ENCODE data around the gene RSAD1. TPM values are rescaled to one million over a fixed set of nuclear protein-coding genes. Genes with fewer than 3 reads are reported as not detected.

Gene RSAD1
- total and polyA plus RNA-seq, 3 experiments from 2014 or later = 45.7 to 66.4 (median 46.8) TPM

DNA sequence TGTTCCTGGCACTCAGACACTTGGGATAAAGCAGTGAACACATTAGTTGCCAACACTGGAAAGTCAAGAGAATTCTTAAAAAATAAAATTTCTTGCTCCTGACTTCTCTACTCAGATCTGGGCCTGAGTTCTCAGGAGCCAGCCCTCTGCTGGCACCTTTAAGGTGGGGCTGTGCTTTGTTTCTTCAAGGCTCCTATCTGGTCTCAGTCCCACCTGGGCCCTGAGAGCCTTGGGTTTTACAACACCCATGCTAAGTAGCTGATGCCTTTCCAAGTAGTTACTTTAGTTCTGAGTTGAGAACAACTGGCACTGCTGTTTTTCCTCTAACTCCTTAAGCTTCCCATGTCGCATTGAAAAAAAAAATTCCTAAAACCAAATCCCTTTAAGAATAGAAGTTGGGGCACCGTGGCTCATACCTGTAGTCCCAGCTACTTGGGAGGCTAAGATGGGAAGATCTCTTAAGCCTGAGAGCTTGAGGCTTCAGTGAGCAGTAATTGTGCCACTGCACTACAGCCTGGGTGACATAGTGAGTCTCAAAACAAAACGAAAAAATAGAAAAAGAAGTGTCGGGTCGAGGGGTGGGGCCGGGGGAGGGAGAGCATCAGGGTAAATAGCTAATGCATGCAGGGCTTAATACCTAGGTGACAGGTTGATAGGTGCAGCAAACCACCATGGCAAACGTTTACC is 26.6 kb upstream of the RSAD1 start:
- H3K27ac Mint-ChIP-seq = peak overlapping the region in 1 of 8 donors; percentile 79
- ChIA-PET POLR2A (no interaction called here), CTCF (no interaction called here)
- H3K4me1 Mint-ChIP-seq = peaks cover 0 to 2% (median 0%) of the 10 kb centered on the region in 3 donors
- no peaks in the 10 kb centered on the region for H3K27me3 Mint-ChIP-seq
- peaks cover 0 to 16% (median 2%) of the 10 kb centered on the region in 3 donors for H3K36me3 Mint-ChIP-seq
- H3K4me3 Mint-ChIP-seq = no peak overlapping the region
- Histone ChIP-seq H3K9me3 (ENCODE audit: low read length) (no peaks in the 10 kb centered on the region), H3K4me1 (ENCODE audit: insufficient read depth, low read length) (no peaks in the 10 kb centered on the region), H3K4me3 (ENCODE audit: low read length) (no peak overlapping the region), H3K27me3 (ENCODE audit: insufficient read depth, low read length, poor library complexity, severe bottlenecking) (no peaks in the 10 kb centered on the region), H3K36me3 (ENCODE audit: insufficient read depth, low read length) (no peaks in the 10 kb centered on the region), H3K27ac (ENCODE audit: low read depth, low read length) (no peak overlapping the region)
- no peaks in the 10 kb centered on the region for H3K9me3 Mint-ChIP-seq
- no peak for DNase-seq

DNA sequence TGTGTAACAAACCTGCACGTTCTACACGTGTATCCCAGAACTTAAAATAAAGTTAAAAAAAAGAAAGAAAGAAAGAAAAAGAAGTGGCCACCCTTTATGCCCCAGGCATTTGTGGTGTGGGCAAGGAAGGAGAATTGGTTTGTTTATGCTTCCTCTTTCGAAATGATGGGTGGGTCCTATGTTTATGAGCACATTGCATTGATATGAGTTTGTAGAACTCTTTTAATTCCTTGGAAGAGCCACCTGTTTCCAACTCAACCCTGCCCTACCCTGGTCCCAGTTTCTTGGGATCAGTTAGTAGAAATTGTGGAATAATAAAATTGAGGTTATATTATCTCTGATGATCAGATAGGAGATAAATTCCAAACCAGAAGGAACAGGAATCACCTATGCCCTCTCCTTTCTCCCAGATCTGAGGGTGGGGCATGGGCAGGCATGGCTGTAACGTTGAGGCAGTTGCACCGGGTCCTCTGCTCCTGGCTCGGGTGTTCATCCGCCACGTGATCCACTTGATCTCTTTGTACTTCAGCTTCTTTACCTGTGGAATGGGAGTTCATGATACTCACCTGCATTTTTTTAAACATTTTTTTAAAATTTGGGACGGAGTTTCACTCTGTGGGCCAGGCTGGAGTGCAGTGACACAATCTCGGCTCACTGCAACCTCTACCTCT is 25.9 kb upstream of the RSAD1 start:
- Histone ChIP-seq H3K36me3 (ENCODE audit: insufficient read depth, low read length) (no peaks in the 10 kb centered on the region), H3K27me3 (ENCODE audit: insufficient read depth, low read length, poor library complexity, severe bottlenecking) (no peaks in the 10 kb centered on the region), H3K4me3 (ENCODE audit: low read length) (no peak overlapping the region), H3K9me3 (ENCODE audit: low read length) (no peaks in the 10 kb centered on the region), H3K27ac (ENCODE audit: low read depth, low read length) (no peak overlapping the region), H3K4me1 (ENCODE audit: insufficient read depth, low read length) (no peaks in the 10 kb centered on the region)
- no peak for DNase-seq
- H3K9me3 Mint-ChIP-seq = no peaks in the 10 kb centered on the region
- ChIA-PET CTCF (interaction anchor here (1.0 to 1.2 kb wide), 2 partner anchors 24 to 26 kb away, joined by 3 read pairs; no protein-coding TSS in a partner anchor), POLR2A (no interaction called here)
- peaks cover 0 to 16% (median 2%) of the 10 kb centered on the region in 3 donors for H3K36me3 Mint-ChIP-seq
- H3K27me3 Mint-ChIP-seq = no peaks in the 10 kb centered on the region
- no peak overlapping the region for H3K4me3 Mint-ChIP-seq
- H3K27ac Mint-ChIP-seq = peak overlapping the region in 1 of 8 donors; percentile 79
- peaks cover 0 to 2% (median 0%) of the 10 kb centered on the region in 3 donors for H3K4me1 Mint-ChIP-seq

DNA sequence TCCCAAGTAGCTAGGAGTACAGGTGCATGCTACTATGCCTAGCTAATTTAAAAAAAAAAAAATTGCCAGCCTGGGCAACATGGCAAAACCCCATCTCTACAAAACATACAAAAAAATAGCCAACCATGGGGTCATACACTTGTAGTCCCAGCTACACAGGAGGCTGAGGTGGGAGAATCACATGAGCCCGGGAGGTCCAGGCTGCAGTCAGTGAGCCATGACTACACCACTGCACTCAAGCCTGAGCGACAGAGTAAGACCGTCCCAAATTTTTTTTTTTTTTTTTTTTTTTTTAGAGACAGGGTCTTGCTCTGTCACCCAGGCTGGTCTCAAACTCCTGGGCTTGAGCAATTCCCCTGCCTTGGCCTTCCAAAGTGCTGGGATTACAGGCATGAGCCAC is 24.8 kb upstream of the RSAD1 start:
- H3K27me3 Mint-ChIP-seq = no peaks in the 10 kb centered on the region
- CTCF ChIA-PET = interaction anchor here (1.0 to 1.2 kb wide), 2 partner anchors 23 to 25 kb away, joined by 3 read pairs; no protein-coding TSS in a partner anchor
- no peaks in the 10 kb centered on the region for H3K27me3 ChIP-seq (ENCODE audit: insufficient read depth, low read length, poor library complexity, severe bottlenecking)

DNA sequence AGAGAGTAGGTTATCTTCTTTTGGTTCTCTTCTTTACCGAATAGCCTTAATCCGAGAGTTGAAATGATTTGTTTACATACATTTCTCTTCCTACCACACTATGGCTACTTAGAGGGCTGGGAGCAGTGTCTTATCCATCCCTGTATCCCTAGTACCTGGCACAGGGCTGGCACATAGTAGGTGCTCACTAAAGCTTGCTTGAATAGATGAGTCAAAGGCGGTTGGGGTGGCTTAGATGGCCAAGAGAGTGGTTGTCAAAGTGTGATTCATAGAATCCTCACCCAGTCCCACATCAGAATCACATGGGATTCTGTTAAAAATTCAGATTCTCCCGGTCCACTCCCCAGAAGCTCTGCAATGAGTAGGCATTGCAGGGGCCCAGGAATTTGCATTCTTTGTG is 21.0 kb upstream of the RSAD1 start:
- H3K4me1 Mint-ChIP-seq = no peaks in the 10 kb centered on the region
- H3K27ac Mint-ChIP-seq = no peak overlapping the region
- Histone ChIP-seq H3K4me3 (ENCODE audit: low read length) (no peak overlapping the region), H3K27ac (ENCODE audit: low read depth, low read length) (no peak overlapping the region), H3K9me3 (ENCODE audit: low read length) (no peaks in the 10 kb centered on the region), H3K36me3 (ENCODE audit: insufficient read depth, low read length) (no peaks in the 10 kb centered on the region), H3K4me1 (ENCODE audit: insufficient read depth, low read length) (no peaks in the 10 kb centered on the region), H3K27me3 (ENCODE audit: insufficient read depth, low read length, poor library complexity, severe bottlenecking) (no peaks in the 10 kb centered on the region)
- H3K27me3 Mint-ChIP-seq = no peaks in the 10 kb centered on the region
- POLR2A ChIA-PET = no interaction called here
- H3K9me3 Mint-ChIP-seq = no peaks in the 10 kb centered on the region
- peaks cover 0 to 8% (median 0%) of the 10 kb centered on the region in 3 donors for H3K36me3 Mint-ChIP-seq
- CTCF ChIA-PET = no interaction called here
- H3K4me3 Mint-ChIP-seq = no peak overlapping the region
- DNase-seq = no peak

More for the DNA sequence above, 24.8 kb upstream of the RSAD1 start:
- no peak overlapping the region for H3K27ac ChIP-seq (ENCODE audit: low read depth, low read length)
- H3K4me1 ChIP-seq (ENCODE audit: insufficient read depth, low read length) = no peaks in the 10 kb centered on the region
- Mint-ChIP-seq H3K4me3 (no peak overlapping the region), H3K27ac (no peak overlapping the region), H3K36me3 (peaks cover 0 to 12% (median 2%) of the 10 kb centered on the region in 3 donors), H3K9me3 (no peaks in the 10 kb centered on the region), H3K4me1 (no peaks in the 10 kb centered on the region)
- no peak for DNase-seq
- H3K9me3 ChIP-seq (ENCODE audit: low read length) = no peaks in the 10 kb centered on the region
- H3K36me3 ChIP-seq (ENCODE audit: insufficient read depth, low read length) = no peaks in the 10 kb centered on the region
- POLR2A ChIA-PET = no interaction called here
- no peak overlapping the region for H3K4me3 ChIP-seq (ENCODE audit: low read length)

DNA sequence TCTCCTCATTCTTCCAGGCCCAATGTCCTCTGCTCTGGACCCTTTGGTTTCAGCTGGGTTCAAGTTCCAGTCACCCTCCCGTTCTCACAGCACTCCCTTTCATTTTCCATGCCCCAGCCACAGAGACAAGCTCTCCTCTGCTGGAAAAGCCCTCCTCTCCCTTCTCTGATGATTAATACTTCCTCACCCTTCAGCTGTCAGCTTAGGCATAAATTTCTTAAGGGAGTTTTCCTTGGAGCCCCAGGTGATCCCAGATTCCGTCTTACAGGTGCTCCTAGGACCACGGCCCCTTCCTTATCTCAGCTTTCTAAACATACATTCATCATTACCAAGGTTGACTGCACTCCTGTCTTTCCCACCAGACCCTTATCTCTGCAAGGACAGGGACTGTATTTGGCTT is 20.4 kb upstream of the RSAD1 start:
- Histone ChIP-seq H3K27me3 (ENCODE audit: insufficient read depth, low read length, poor library complexity, severe bottlenecking) (no peaks in the 10 kb centered on the region), H3K27ac (ENCODE audit: low read depth, low read length) (no peak overlapping the region), H3K4me1 (ENCODE audit: insufficient read depth, low read length) (no peaks in the 10 kb centered on the region), H3K9me3 (ENCODE audit: low read length) (no peaks in the 10 kb centered on the region), H3K36me3 (ENCODE audit: insufficient read depth, low read length) (no peaks in the 10 kb centered on the region), H3K4me3 (ENCODE audit: low read length) (no peak overlapping the region)
- H3K27me3 Mint-ChIP-seq = no peaks in the 10 kb centered on the region
- POLR2A ChIA-PET = no interaction called here
- no peaks in the 10 kb centered on the region for H3K9me3 Mint-ChIP-seq
- CTCF ChIA-PET = no interaction called here
- DNase-seq = no peak
- H3K4me1 Mint-ChIP-seq = no peaks in the 10 kb centered on the region
- no peak overlapping the region for H3K4me3 Mint-ChIP-seq
- H3K36me3 Mint-ChIP-seq = peaks cover 0 to 8% (median 0%) of the 10 kb centered on the region in 3 donors
- H3K27ac Mint-ChIP-seq = peak overlapping the region in 1 of 8 donors; percentile 55

DNA sequence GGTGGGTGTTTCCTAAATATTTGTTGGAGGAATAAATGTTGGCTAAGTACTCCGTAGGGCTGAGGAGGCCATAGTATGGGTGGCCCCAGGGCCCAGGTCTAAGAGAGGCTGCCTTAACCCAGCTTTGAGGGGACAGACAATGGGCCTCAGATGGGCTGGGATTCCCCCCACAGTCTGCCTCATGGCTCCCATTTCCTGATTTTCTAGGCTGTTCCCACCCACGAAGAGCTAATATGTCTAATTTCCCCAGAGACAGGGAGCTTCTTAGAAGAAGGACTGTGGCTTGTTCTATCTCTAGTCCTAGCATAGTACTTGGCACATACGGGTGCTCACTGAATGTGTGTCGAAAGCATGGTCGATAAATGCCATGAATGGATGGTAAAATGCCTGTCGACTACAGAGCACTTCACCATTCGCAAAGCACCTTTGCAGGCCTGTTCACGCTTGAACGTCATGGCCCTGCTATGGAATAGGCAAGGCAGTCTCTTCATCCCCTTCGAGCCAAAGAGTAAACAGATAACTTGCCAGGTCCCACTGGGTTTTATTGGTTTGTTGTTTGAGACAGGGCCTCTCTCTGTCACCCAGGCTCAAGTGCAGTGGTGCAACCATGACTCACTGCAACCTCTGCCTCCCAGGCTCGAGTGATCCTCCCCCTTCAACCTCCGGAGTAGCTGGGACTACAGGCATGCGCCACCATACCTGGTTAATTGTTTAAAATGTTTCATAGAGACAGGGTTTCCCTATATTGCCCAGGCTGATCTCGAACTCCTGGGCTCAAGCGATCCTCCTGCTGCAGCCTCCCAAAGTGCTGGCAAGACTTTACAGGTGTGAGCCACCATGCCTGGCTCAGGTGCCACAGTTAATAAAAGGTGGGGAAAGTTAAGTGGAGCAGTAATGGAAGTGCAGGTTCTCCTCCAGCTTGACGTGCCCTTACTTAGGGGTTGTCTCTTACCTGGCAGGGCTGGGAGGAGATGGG is 19.7 kb upstream of the RSAD1 start:
- H3K27me3 ChIP-seq (ENCODE audit: insufficient read depth, low read length, poor library complexity, severe bottlenecking) = no peaks in the 10 kb centered on the region
- no peaks in the 10 kb centered on the region for H3K36me3 ChIP-seq (ENCODE audit: insufficient read depth, low read length)
- H3K4me1 Mint-ChIP-seq = no peaks in the 10 kb centered on the region
- no peaks in the 10 kb centered on the region for H3K9me3 ChIP-seq (ENCODE audit: low read length)
- H3K4me1 ChIP-seq (ENCODE audit: insufficient read depth, low read length) = no peaks in the 10 kb centered on the region
- H3K4me3 Mint-ChIP-seq = no peak overlapping the region
- no peak overlapping the region for H3K27ac Mint-ChIP-seq
- no peak overlapping the region for H3K4me3 ChIP-seq (ENCODE audit: low read length)
- H3K27me3 Mint-ChIP-seq = no peaks in the 10 kb centered on the region
- H3K27ac ChIP-seq (ENCODE audit: low read depth, low read length) = no peak overlapping the region
- H3K9me3 Mint-ChIP-seq = no peaks in the 10 kb centered on the region
- H3K36me3 Mint-ChIP-seq = peaks cover 0 to 6% (median 0%) of the 10 kb centered on the region in 3 donors
- DNase-seq = no peak
- ChIA-PET POLR2A (no interaction called here), CTCF (interaction anchor here (2.3 kb wide), 1 partner anchor 20 kb away, joined by 6 read pairs; the partner anchor contains the start of gene RSAD1)

DNA sequence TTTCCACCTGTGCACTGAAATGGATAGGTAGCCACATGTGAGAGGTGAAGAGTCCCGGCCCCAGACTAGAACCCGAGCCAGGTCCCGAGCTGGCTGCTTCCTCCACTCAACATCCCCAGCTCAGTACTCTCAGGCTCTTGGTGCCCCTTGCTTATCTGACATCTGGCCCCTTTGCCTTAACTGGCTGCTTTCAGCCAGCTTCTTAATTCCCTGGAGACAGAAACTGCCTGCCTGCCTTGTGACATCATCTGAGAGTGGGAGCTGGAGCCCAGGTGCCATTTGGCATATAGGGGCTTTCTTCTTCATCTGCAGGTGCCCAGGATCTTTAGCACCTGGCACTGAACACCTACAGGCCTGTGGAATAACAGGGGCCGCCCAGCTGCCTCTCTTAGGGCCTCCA is 18.9 kb upstream of the RSAD1 start:
- POLR2A ChIA-PET = no interaction called here
- Histone ChIP-seq H3K36me3 (ENCODE audit: insufficient read depth, low read length) (no peaks in the 10 kb centered on the region), H3K27ac (ENCODE audit: low read depth, low read length) (no peak overlapping the region), H3K4me1 (ENCODE audit: insufficient read depth, low read length) (no peaks in the 10 kb centered on the region), H3K27me3 (ENCODE audit: insufficient read depth, low read length, poor library complexity, severe bottlenecking) (no peaks in the 10 kb centered on the region), H3K4me3 (ENCODE audit: low read length) (no peak overlapping the region), H3K9me3 (ENCODE audit: low read length) (no peaks in the 10 kb centered on the region)
- no peak for DNase-seq
- Mint-ChIP-seq H3K27me3 (no peaks in the 10 kb centered on the region), H3K9me3 (no peaks in the 10 kb centered on the region), H3K4me3 (no peak overlapping the region), H3K27ac (no peak overlapping the region), H3K4me1 (no peaks in the 10 kb centered on the region), H3K36me3 (peaks cover 0 to 6% (median 0%) of the 10 kb centered on the region in 3 donors)
- CTCF ChIA-PET = interaction anchor here (2.3 kb wide), 1 partner anchor 19 kb away, joined by 6 read pairs; the partner anchor contains the start of gene RSAD1

Measured in CD8-positive, alpha-beta memory T cell (primary cell).